Testis (tissue), 3 donors: Measurements from ENCODE around the gene AFF1. TPM values are rescaled to one million over a fixed set of nuclear protein-coding genes. Genes with fewer than 3 reads are reported as not detected.

ENCODE experiments used
- DNase-seq: peaks from one replicate; pipeline ENCODE4 v3.0.0-alpha.2; 2019
- H3K27ac ChIP-seq, 2 donors: fragments of 200-600 bp; sonication (generic); one replicate each; pipeline ENCODE4 v1.5.1; 2019
- H3K27me3 ChIP-seq: fragments of 200-600 bp; sonication (generic); one replicate; pipeline ENCODE4 v1.5.1; 2019
- H3K36me3 ChIP-seq: fragments of 200-600 bp; sonication (generic); one replicate; pipeline ENCODE4 v1.5.1; 2017; ENCODE audit warnings: low read depth; ENCODE audit errors: missing control alignments
- H3K4me1 ChIP-seq: fragments of 200-600 bp; sonication (generic); one replicate; pipeline ENCODE4 v1.5.1; 2019
- H3K4me3 ChIP-seq, 2 donors: fragments of 200-600 bp; sonication (generic); one replicate each; pipeline ENCODE4 v1.5.1; 2017 to 2019
- H3K9me3 ChIP-seq: fragments of 200-600 bp; sonication (generic); one replicate; pipeline ENCODE4 v1.5.1; 2017
- POLR2A ChIP-seq: fragments of 450-650 bp; IDR thresholded peaks from one replicate; pipeline ENCODE4 v1.6.1; 2017; ENCODE audit warnings: antibody characterized with exemption, mild to moderate bottlenecking, moderate library complexity
- WGBS, 2 donors: methylation state at CpG; one replicate each; pipeline ENCODE4 v1.1.5; 2018; 5-methylcytosine and 5-hydroxymethylcytosine counted together
- intact Hi-C: fragments of 100-400 bp; cut with DNase I; formaldehyde crosslinking; loops from one replicate; pipeline ENCODE4 v1.15.1; 2023; ENCODE audit warnings: low total_unique reads
- polyA plus RNA-seq: library from polyadenylated mRNA; stranded (reverse); fragments of 350-450 nt; fragmentation: Illumina TruSeq; extraction: RNeasy Lipid Tissue Mini Kit (QIAGEN cat#74804); gene quantifications from one replicate; pipeline ENCODE4 v1.2.3, GENCODE V29; 2014; ENCODE audit warnings: low read depth, low replicate concordance; ENCODE audit not compliant: insufficient read depth
- total RNA-seq, 2 donors: library from RNA; depleted of rRNA; stranded (reverse); fragments of >200 nt; gene quantifications; one replicate each; pipeline ENCODE4 v1.2.3, GENCODE V29; 2016
- TF ChIP-seq, protein P1 (sequence below), 3 experiments: fragments of 450-650 bp in 2 of 3; fragments of 200-600 bp in 1 of 3; sonication (generic) in 1 of 3; IDR thresholded peaks; one replicate each; pipeline ENCODE4 v1.5.1; 2016 to 2019; ENCODE audit warnings: antibody characterized with exemption in 3 of 3, mild to moderate bottlenecking in 2 of 3, moderate library complexity in 1 of 3

The AFF1 gene
- total and polyA plus RNA-seq, 3 donors from 2014 or later = 15.8 to 56.8 (median 53.6) TPM

DNA sequence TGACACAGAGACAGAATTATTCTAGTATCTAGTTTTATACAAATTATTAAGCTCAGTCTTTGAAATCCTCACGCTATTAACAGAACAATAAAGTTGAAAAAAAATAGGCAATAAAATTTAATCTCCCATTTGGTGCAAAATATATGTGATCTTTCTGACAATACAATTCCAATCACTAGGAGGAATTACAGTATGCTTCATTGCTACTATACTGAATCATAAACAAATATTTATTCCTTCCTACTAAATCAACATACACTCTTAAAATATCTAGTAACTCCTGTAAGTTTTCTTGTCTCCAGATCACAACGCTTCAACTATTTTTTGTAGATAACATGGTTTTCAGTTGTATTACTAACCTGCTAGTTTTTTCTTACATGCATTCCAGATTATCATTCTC, 239.9 kb downstream of the AFF1 start:
- intact Hi-C loops = no loop called here
- no peaks in the 10 kb centered on the region for H3K27me3 ChIP-seq
- no peak for DNase-seq
- TF ChIP-seq POLR2A = no peak
- TF ChIP-seq, protein P1, sequence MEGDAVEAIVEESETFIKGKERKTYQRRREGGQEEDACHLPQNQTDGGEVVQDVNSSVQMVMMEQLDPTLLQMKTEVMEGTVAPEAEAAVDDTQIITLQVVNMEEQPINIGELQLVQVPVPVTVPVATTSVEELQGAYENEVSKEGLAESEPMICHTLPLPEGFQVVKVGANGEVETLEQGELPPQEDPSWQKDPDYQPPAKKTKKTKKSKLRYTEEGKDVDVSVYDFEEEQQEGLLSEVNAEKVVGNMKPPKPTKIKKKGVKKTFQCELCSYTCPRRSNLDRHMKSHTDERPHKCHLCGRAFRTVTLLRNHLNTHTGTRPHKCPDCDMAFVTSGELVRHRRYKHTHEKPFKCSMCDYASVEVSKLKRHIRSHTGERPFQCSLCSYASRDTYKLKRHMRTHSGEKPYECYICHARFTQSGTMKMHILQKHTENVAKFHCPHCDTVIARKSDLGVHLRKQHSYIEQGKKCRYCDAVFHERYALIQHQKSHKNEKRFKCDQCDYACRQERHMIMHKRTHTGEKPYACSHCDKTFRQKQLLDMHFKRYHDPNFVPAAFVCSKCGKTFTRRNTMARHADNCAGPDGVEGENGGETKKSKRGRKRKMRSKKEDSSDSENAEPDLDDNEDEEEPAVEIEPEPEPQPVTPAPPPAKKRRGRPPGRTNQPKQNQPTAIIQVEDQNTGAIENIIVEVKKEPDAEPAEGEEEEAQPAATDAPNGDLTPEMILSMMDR (IDR thresholded peaks at IDR 0.05) = no peak
- no peaks in the 10 kb centered on the region for H3K4me1 ChIP-seq
- H3K27ac ChIP-seq = no peak overlapping the region
- H3K4me3 ChIP-seq = no peak overlapping the region
- no peaks in the 10 kb centered on the region for H3K36me3 ChIP-seq
- H3K9me3 ChIP-seq = no peaks in the 10 kb centered on the region
- 95 to 99% methylated on average over 2 of the region's 2 CpGs for WGBS, 2 donors

DNA sequence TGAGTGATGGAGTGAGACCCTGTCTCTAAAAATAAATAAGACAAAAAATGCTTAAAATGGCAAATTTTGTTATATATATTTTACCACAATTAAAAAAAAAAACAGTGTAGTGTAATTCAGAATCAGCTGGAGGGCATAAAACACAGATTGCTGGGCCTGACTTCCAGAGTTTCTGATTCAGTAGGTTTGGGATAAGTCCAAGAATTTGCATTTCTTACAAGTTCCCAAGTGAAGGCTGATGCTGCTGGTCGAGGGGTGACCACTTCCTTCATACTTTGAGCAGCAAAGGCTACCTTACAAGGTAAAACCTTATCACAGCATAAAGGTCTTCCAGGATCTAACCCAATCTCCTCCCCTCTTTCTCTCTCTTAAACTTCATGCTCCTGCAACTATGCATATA, 244.9 kb downstream of the AFF1 start:
- no peaks in the 10 kb centered on the region for H3K36me3 ChIP-seq
- no peak overlapping the region for H3K4me3 ChIP-seq
- 68 to 71% methylated on average over 1 of the region's 1 CpG for WGBS, 2 donors
- no peak overlapping the region for H3K27ac ChIP-seq
- H3K9me3 ChIP-seq = no peaks in the 10 kb centered on the region
- no peak for DNase-seq
- TF ChIP-seq POLR2A = no peak
- TF ChIP-seq, protein P1 (IDR thresholded peaks at IDR 0.05) = no peak
- no peaks in the 10 kb centered on the region for H3K27me3 ChIP-seq
- intact Hi-C loops = no loop called here
- H3K4me1 ChIP-seq = no peaks in the 10 kb centered on the region

DNA sequence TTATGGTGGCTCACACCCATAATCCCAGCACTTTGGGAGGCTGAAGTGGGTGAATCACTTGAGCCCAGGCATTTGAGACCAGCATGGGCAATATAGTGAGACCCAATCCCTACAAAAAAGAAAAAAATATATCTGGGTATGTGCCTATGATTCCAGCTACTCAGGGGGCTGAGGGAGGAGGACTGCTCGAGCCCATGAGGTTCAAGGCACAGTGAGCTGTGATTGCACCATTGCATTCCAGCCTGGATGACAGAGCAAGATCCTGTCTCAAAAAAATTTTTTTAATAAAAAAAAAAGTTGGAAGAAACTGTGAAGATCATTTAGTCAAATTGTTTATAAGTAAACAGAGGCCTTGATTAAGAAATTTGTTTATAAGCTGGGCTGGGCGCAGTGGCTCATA, 246.0 kb downstream of the AFF1 start:
- TF ChIP-seq, protein P1 (IDR thresholded peaks at IDR 0.05) = no peak
- no peak for TF ChIP-seq POLR2A
- 92% methylated on average over 2 of the region's 2 CpGs for WGBS, 2 donors
- DNase-seq = no peak
- H3K4me1 ChIP-seq = no peaks in the 10 kb centered on the region
- no peaks in the 10 kb centered on the region for H3K36me3 ChIP-seq
- intact Hi-C loops = no loop called here
- H3K4me3 ChIP-seq = no peak overlapping the region
- H3K27ac ChIP-seq = no peak overlapping the region
- H3K27me3 ChIP-seq = no peaks in the 10 kb centered on the region
- H3K9me3 ChIP-seq = no peaks in the 10 kb centered on the region

DNA sequence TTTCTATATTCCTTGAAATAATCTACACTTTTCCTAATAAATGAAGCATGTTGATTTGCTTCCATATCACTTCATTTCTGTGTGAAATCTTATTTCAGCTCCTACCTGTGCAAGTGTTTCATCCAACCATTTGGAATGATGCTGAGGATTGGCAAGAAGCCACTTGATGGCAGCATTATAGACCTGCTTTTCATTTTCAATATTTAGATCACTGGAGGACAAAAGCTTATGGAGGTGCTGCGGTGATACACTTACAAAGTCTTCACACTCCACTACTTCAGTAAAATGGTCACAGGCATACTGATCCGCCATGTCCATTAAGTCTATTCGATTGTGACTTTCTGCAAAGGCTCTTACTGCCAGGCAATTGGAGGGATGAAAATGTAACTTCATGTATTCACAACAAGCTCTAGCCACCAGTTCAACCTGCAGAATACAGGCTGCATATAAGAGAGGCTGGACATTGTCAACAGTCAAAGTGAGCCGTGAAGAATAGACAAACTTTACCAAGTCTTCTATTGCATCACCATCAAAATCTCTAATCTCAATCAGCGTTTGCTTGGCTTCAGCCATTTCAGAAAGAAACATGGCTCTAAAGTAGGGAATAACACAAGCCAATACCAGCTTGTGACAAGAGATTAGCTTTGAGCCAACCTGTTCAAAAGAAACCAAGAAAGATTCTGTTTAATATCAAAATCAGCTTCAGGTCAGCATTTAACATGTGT, 250.5 kb downstream of the AFF1 start:
- no peak overlapping the region for H3K27ac ChIP-seq
- no peaks in the 10 kb centered on the region for H3K9me3 ChIP-seq
- no peaks in the 10 kb centered on the region for H3K27me3 ChIP-seq
- no peaks in the 10 kb centered on the region for H3K36me3 ChIP-seq
- WGBS, 2 donors = 94 to 96% methylated on average over 5 of the region's 5 CpGs
- H3K4me3 ChIP-seq = no peak overlapping the region
- no peaks in the 10 kb centered on the region for H3K4me1 ChIP-seq
- TF ChIP-seq POLR2A = no peak
- TF ChIP-seq, protein P1 (IDR thresholded peaks at IDR 0.05) = no peak
- no peak for DNase-seq
- intact Hi-C loops = no loop called here

DNA sequence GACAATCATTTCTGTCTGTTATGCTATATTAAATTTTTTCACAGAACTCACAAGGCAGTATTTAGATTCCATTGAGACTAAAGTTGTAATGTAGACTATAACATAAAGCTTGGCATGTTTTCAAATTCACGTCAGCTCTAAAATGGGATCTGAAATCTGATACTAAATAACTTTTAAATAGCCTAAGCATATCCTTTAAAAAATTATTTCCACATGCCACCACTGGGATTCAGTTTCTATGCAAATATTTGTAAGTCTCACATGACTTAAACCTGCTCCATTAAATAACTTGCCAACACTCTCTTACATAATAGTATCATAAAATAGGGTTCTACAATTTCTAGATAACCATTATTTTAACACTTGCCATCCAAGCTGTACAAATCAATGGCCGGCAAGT, 253.2 kb downstream of the AFF1 start:
- TF ChIP-seq POLR2A = no peak
- TF ChIP-seq, protein P1 (IDR thresholded peaks at IDR 0.05) = no peak
- intact Hi-C loops = no loop called here
- no peaks in the 10 kb centered on the region for H3K9me3 ChIP-seq
- no peak overlapping the region for H3K27ac ChIP-seq
- DNase-seq = no peak
- no peaks in the 10 kb centered on the region for H3K27me3 ChIP-seq
- no peaks in the 10 kb centered on the region for H3K4me1 ChIP-seq
- H3K4me3 ChIP-seq = no peak overlapping the region
- H3K36me3 ChIP-seq = no peaks in the 10 kb centered on the region
- 73 to 88% methylated on average over 2 of the region's 2 CpGs for WGBS, 2 donors
